HepG2 (cell line): ENCODE data around the gene PCNX4. TPM values are rescaled to one million over a fixed set of nuclear protein-coding genes. Genes with fewer than 3 reads are reported as not detected.

Experiments used
- ATF7 ChIP-seq, 2 experiments: fragments of 450-650 bp in 1 of 2; sonication (generic) in 1 of 2; formaldehyde crosslinking in 1 of 2; IDR thresholded peaks; 2 replicates each; pipeline versions ENCODE4 v1.4.0 to v1.6.1; 2016 to 2020; ENCODE audit warnings: antibody characterized with exemption in 1 of 2, mild to moderate bottlenecking in 1 of 2, missing genetic modification reagents in 1 of 2
- ATRX ChIP-seq: sonication (generic); formaldehyde crosslinking; IDR thresholded peaks from 2 replicates; pipeline ENCODE4 v1.4.0; 2020; ENCODE audit warnings: missing genetic modification reagents, borderline replicate concordance
- CREB3 ChIP-seq: sonication (generic); formaldehyde crosslinking; IDR thresholded peaks from 2 replicates; pipeline ENCODE4 v1.5.0; 2020; ENCODE audit warnings: missing genetic modification reagents
- E2F1 ChIP-seq: sonication (generic); formaldehyde crosslinking; IDR thresholded peaks from 2 replicates; pipeline ENCODE4 v1.5.0; 2020; ENCODE audit warnings: missing genetic modification reagents
- HNRNPK ChIP-seq: fragments of 200-400 bp; formaldehyde crosslinking; IDR thresholded peaks from 2 replicates; pipeline ENCODE4 v1.6.1; 2018; ENCODE audit warnings: low read length, low read depth, moderate library complexity, mild to moderate bottlenecking; ENCODE audit not compliant: poor library complexity, severe bottlenecking
- PLRG1 ChIP-seq: fragments of 450-650 bp; conservative IDR thresholded peaks from 2 replicates; pipeline ENCODE4 v1.6.1; 2016
- POLR2A ChIP-seq, 2 experiments: IDR thresholded peaks; 2 replicates each; pipeline ENCODE4 v1.6.1; 2011; ENCODE audit warnings: low read depth in 2 of 2, low read length in 2 of 2, mild to moderate bottlenecking in 1 of 2, moderate library complexity in 1 of 2; ENCODE audit not compliant: insufficient read depth in 1 of 2
- POLR2G ChIP-seq: fragments of 200-400 bp; formaldehyde crosslinking; IDR thresholded peaks from 2 replicates; pipeline ENCODE4 v1.6.1; 2018; ENCODE audit warnings: mild to moderate bottlenecking, low read depth, low read length, moderate library complexity
- RCOR2 ChIP-seq: IDR thresholded peaks from 2 replicates; pipeline ENCODE4 v1.6.1; 2016; ENCODE audit warnings: missing biosample characterization, missing genetic modification reagents
- RFXAP ChIP-seq: sonication (generic); formaldehyde crosslinking; IDR thresholded peaks from 2 replicates; pipeline ENCODE4 v1.4.0; 2020; ENCODE audit warnings: missing genetic modification reagents, borderline replicate concordance
- SIX1 ChIP-seq: sonication (generic); formaldehyde crosslinking; IDR thresholded peaks from 2 replicates; pipeline ENCODE4 v1.4.0; 2020; ENCODE audit warnings: missing genetic modification reagents, borderline replicate concordance
- SOX13 ChIP-seq, 3 experiments: fragments of 450-650 bp in 1 of 3; sonication (generic) in 1 of 3; formaldehyde crosslinking in 1 of 3; IDR thresholded peaks in 2 of 3; conservative IDR thresholded peaks in 1 of 3; 2 replicates each; pipeline versions ENCODE4 v1.5.0 to v1.6.1; 2016 to 2020; ENCODE audit warnings: antibody characterized with exemption in 1 of 3, mild to moderate bottlenecking in 1 of 3, missing compliant biosample characterization in 1 of 3, missing genetic modification reagents in 1 of 3, moderate library complexity in 1 of 3
- SP2 ChIP-seq: sonication (generic); formaldehyde crosslinking; IDR thresholded peaks from 2 replicates; pipeline ENCODE4 v1.5.1; 2020; ENCODE audit warnings: mild to moderate bottlenecking, missing genetic modification reagents
- THAP8 ChIP-seq: sonication (generic); formaldehyde crosslinking; IDR thresholded peaks from 2 replicates; pipeline ENCODE4 v1.5.1; 2020; ENCODE audit warnings: missing genetic modification reagents, mild to moderate bottlenecking, borderline replicate concordance
- U2AF2 ChIP-seq: fragments of 200-400 bp; formaldehyde crosslinking; IDR thresholded peaks from 2 replicates; pipeline ENCODE4 v1.6.1; 2017; ENCODE audit warnings: low read depth, mild to moderate bottlenecking, low read length
- YY1 ChIP-seq: IDR thresholded peaks from 2 replicates; pipeline ENCODE4 v1.6.1; 2011; ENCODE audit warnings: low read length, low read depth, moderate library complexity, mild to moderate bottlenecking; ENCODE audit not compliant: insufficient read depth, insufficient replicate concordance
- ZBTB42 ChIP-seq: sonication (generic); formaldehyde crosslinking; IDR thresholded peaks from 2 replicates; pipeline ENCODE4 v1.5.0; 2020; ENCODE audit warnings: mild to moderate bottlenecking, missing genetic modification reagents
- ZFP37 ChIP-seq: sonication (generic); formaldehyde crosslinking; IDR thresholded peaks from 2 replicates; pipeline ENCODE4 v1.4.0; 2020; ENCODE audit warnings: missing genetic modification reagents, borderline replicate concordance
- ZNF205 ChIP-seq: IDR thresholded peaks from 2 replicates; pipeline ENCODE4 v1.6.1; 2018; ENCODE audit warnings: missing biosample characterization, missing genetic modification reagents
- ZNF333 ChIP-seq: sonication (generic); formaldehyde crosslinking; IDR thresholded peaks from 2 replicates; pipeline ENCODE4 v1.4.0; 2020; ENCODE audit warnings: mild to moderate bottlenecking, missing genetic modification reagents, borderline replicate concordance
- ZNF512B ChIP-seq: sonication (generic); formaldehyde crosslinking; IDR thresholded peaks from 2 replicates; pipeline ENCODE4 v1.5.1; 2020; ENCODE audit warnings: missing genetic modification reagents, mild to moderate bottlenecking, borderline replicate concordance
- ZNF576 ChIP-seq: sonication (generic); formaldehyde crosslinking; IDR thresholded peaks from 2 replicates; pipeline ENCODE4 v1.4.0; 2020; ENCODE audit warnings: mild to moderate bottlenecking, missing genetic modification reagents
- ZNF879 ChIP-seq: sonication (generic); formaldehyde crosslinking; IDR thresholded peaks from 2 replicates; pipeline ENCODE4 v1.8.1; 2023; ENCODE audit warnings: missing genetic modification reagents
- polyA plus RNA-seq, 8 experiments: library from polyadenylated mRNA; depleted of rRNA in 3 of 8; stranded (reverse) in 7 of 8; unstranded in 1 of 8; fragments of >200 nt; fragmentation: Illumina TruSeq in 4 of 8; extraction: Trizol in 4 of 8; gene quantifications; 2 replicates each; pipeline versions ENCODE4 v1.2.1 to v1.2.3, GENCODE V29; 2011 to 2016; ENCODE audit warnings: low read depth in 4 of 8, missing spikeins in 1 of 8, mixed read lengths in 1 of 8; ENCODE audit not compliant: insufficient read depth in 1 of 8
- total RNA-seq, 5 experiments: library from RNA; depleted of rRNA; stranded (reverse); fragments of >200 nt; fragmentation: Illumina TruSeq; extraction: Trizol; gene quantifications; 2 replicates each; pipeline ENCODE4 v1.2.3, GENCODE V29; 2016; ENCODE audit warnings: low read depth in 1 of 5

The PCNX4 gene
- total and polyA plus RNA-seq, 2 of the 13 experiments (the other 11 are each of a cell fraction or from before 2014, with no cell fraction given): 28.6 to 43.0 TPM

GRCh38 chr14:60164712-60165546 is 73.2 kb downstream of the PCNX4 start, which contains the start of gene DHRS7 (continued):
- TF ChIP-seq E2F1 (CRISPR knock-in tag) (peak; percentile 42; the same call in 1 of the 2 replicates), HNRNPK (no peak), ZNF576 (CRISPR knock-in tag) (no peak), PLRG1 (no peak), SP2 (CRISPR knock-in tag) (peak; percentile 50), ZNF512B (CRISPR knock-in tag) (no peak), ATF7 (IDR thresholded peaks at IDR 0.05) (no peak), ATF7 (CRISPR knock-in tag; IDR thresholded peaks at IDR 0.05) (no peak), CREB3 (CRISPR knock-in tag) (no peak), YY1 (peak; percentile 54), U2AF2 (no peak), POLR2A (IDR thresholded peaks at IDR 0.05; ENCODE audit: insufficient read depth in 1 of 2, low read depth in 2 of 2, low read length in 2 of 2) (peak; percentile 76 to 78), ZNF333 (peak; percentile 32; the same call in 1 of the 2 replicates), RFXAP (CRISPR knock-in tag) (peak; percentile 59; the same call in 1 of the 2 replicates), SIX1 (CRISPR knock-in tag) (no peak), RCOR2 (CRISPR knock-in tag) (no peak), SOX13 (IDR thresholded peaks at IDR 0.05) (no peak), SOX13 (CRISPR knock-in tag; conservative IDR thresholded peaks at IDR 0.05 in 1 of 2, IDR thresholded peaks at IDR 0.05 in 1 of 2) (peak in 1 of 2 experiments; percentile 17; a peak in 1 of 4 replicates), ZNF205 (no peak), ZBTB42 (CRISPR knock-in tag) (no peak; the same call in 1 of the 2 replicates), ATRX (CRISPR knock-in tag) (no peak), ZFP37 (CRISPR knock-in tag) (no peak), POLR2G (peak; percentile 68), ZNF879 (no peak), THAP8 (CRISPR knock-in tag) (0 out of 2 replicates have a peak, but pooled peaks have one; percentile 37)
